Measurements from ENCODE around the gene C2CD3. TPM values are rescaled to one million over a fixed set of nuclear protein-coding genes. Genes with fewer than 3 reads are reported as not detected.

C2CD3 gene
- total RNA-seq, 1 experiment from 2014 or later = 18.7 TPM

GRCh38 chr11:74170694-74171629, at the start of gene C2CD3, which contains the start of gene PPME1 (continued):
- 0 out of 2 replicates have a peak, but pooled peaks have one; percentile 34 for TF ChIP-seq ARID4B (CRISPR knock-in tag; IDR thresholded peaks at IDR 0.05; ENCODE audit: borderline replicate concordance)
- TF ChIP-seq ZNF219 (CRISPR knock-in tag; IDR thresholded peaks at IDR 0.05; ENCODE audit: borderline replicate concordance) = no peak
- no peak for TF ChIP-seq ATF6 (CRISPR knock-in tag; IDR thresholded peaks at IDR 0.05)
- TF ChIP-seq ATF1 (CRISPR knock-in tag; IDR thresholded peaks at IDR 0.05) = no peak
- TF ChIP-seq PRDM15 (CRISPR knock-in tag; IDR thresholded peaks at IDR 0.05) = no peak
- no peak for TF ChIP-seq GTF2I (CRISPR knock-in tag; conservative IDR thresholded peaks at IDR 0.05)
- TF ChIP-seq MAX (CRISPR knock-in tag; IDR thresholded peaks at IDR 0.05) = 0 out of 2 replicates have a peak, but pooled peaks have one; percentile 52
- no peak for TF ChIP-seq ERG (CRISPR knock-in tag; IDR thresholded peaks at IDR 0.05)

GRCh38 chr11:74220376-74220775, 49.6 kb upstream of the C2CD3 start:
- POLR2A ChIA-PET = no interaction called here
- no peak for TF ChIP-seq PRDM15 (CRISPR knock-in tag; IDR thresholded peaks at IDR 0.05)
- TF ChIP-seq NR1H2 (CRISPR knock-in tag; IDR thresholded peaks at IDR 0.05) = no peak
- no peak for TF ChIP-seq ETV6 (CRISPR knock-in tag; IDR thresholded peaks at IDR 0.05)
- no peak for TF ChIP-seq E2F5 (CRISPR knock-in tag; IDR thresholded peaks at IDR 0.05)
- no peak for TF ChIP-seq CREB1 (CRISPR knock-in tag; IDR thresholded peaks at IDR 0.05)
- no peak for TF ChIP-seq E2F1 (CRISPR knock-in tag; IDR thresholded peaks at IDR 0.05)
- TF ChIP-seq JAZF1 (CRISPR knock-in tag; IDR thresholded peaks at IDR 0.05) = no peak
- TF ChIP-seq ZNF396 (CRISPR knock-in tag; IDR thresholded peaks at IDR 0.05; ENCODE audit: borderline replicate concordance) = no peak
- no peak for TF ChIP-seq ZNF138 (CRISPR knock-in tag; conservative IDR thresholded peaks at IDR 0.05)

More at GRCh38 chr11:74220376-74220775, 49.6 kb upstream of the C2CD3 start:
- ATAC-seq (no peak), DNase-seq (ENCODE audit: low spot score) (no peak)
- CTCF ChIA-PET = interaction anchor here (1.6 kb wide), 2 partner anchors 12 to 35 kb away, joined by 3 to 4 read pairs; no protein-coding TSS in a partner anchor
- Mint-ChIP-seq H3K36me3 (peaks cover 18% of the 10 kb centered on the region), H3K27ac (no peak overlapping the region), H3K27me3 (ENCODE audit: low read depth) (no peaks in the 10 kb centered on the region), H3K4me1 (peaks cover 2% of the 10 kb centered on the region; the same call in 1 of the 2 replicates), H3K4me3 (no peak overlapping the region), H3K9me3 (peaks cover 7% of the 10 kb centered on the region; the same call in 1 of the 2 replicates)

Data from WTC11 (cell line).